GM11168 (cell line): ENCODE measurements around the gene MTMR2.
"Not testable (repeated sequence)": the region's sequence is repeated elsewhere in the genome, so short reads cannot be mapped to it uniquely, and the experiment has no call there.

Experiments used
- in situ Hi-C: fragments of 300-500 bp; cut with MboI; formaldehyde crosslinking; loops from one replicate; pipeline ENCODE4 v1.12.0; 2022; ENCODE audit warnings: low sequenced_read_pairs; ENCODE audit not compliant: unreplicated experiment

MTMR2 gene

DNA sequence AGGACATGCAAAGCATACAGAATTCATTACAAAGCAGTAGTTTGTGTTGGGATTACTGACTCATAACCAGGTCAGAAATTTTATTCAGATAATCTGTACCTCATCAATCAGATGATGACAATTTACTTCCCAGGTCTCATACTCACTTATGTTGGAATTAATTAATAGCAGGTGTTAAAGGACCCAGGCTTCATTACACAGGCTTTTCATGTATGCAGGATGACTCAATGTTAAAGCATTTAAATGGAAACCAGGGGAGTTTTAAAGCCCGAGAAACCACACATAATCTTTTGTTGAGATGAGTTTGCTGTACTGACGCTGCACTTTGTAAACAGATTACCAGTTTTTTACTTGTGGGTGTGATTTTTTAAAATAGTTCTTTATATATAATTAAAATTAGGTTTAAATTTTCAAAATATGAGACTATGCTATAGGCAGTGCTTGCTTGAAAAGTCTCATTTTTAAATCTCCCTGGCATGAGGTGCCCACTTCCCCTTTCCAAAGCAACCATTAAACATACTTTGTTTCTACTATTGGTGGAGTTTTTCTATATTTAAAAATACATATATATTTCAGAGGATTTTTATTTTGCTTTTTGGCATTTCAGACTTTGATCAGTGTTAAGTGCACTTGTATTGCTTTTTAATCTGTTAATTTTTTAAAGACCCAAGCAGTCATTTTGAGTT lies 92.6 kb downstream of the MTMR2 start:
- in situ Hi-C loops = loop anchor here (25.0 kb wide), 1 partner anchor 556 kb away; the partner anchor contains the start of genes CCDC82 and JRKL

DNA sequence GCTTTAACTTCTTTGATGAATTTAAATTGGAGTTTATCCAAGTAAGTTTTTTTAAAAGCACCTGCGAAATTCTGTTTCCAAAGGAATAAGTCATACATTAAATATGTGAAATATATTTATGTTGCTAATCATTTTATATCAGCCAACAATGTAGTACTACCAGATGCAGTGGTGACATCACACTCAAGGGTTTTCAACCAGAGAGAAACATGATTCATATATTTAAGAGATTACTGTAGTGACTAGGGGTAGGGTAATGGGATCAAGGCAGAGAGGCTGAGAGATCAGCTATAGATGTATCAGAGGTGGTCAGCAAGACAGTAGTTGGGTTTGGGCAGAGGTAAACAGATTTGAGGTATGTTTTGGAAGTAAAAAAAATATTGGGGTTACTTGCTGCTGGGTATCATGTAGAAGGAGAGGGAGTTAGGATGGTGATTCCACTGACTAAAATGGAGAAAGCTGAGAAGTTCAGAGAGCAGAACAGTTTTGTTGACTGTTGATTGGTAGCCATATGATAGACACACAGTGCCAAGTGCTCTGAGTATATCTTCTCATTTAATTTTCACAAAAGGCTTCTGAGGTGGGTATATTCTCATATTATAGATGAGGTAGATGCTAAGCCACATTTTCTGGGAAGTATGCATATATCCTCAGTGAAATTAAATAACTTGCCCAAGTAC lies 94.2 kb downstream of the MTMR2 start:
- in situ Hi-C loops = loop anchor here (25.0 kb wide), 1 partner anchor 558 kb away; the partner anchor contains the start of genes CCDC82 and JRKL

DNA sequence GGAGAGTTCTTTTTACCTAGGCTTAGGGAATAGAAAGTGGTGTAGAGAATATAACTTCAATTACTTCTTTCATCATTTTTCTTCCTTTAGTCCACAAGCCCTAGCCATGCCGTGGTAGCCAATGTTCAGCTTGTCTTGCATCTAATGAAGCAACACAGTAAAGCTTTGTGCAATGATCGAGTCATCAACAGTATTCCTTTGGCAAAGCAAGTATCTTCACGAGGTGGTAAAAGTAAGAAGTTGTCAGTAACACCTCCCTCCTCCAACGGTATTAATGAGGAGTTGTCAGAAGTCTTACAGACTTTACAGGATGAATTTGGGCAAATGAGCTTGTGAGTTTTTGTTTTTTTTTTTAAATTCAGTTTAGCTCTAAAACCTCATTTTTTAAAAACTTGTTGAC lies 96.2 kb downstream of the MTMR2 start:
- in situ Hi-C loops = loop anchor here (25.0 kb wide), 1 partner anchor 560 kb away; the partner anchor contains the start of genes CCDC82 and JRKL

DNA sequence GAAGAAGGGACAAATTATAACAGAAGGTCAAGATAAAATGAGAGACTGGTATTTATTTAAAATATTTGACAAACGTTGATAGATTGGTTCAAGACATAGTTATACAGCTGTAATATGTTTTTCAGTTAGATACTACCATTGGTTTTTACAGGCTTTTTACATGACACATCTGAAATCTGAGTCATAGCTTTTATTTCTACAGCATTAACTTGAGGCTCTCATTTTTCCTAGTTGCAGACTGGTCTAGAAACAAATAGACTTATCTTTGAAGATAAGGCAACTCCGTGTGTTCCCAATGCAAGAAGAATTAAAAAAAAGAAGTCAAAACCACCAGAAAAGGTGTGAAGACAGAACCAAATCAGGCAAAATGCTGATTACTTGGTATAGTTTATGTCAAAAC lies 102.3 kb downstream of the MTMR2 start:
- in situ Hi-C loops = no loop called here

DNA sequence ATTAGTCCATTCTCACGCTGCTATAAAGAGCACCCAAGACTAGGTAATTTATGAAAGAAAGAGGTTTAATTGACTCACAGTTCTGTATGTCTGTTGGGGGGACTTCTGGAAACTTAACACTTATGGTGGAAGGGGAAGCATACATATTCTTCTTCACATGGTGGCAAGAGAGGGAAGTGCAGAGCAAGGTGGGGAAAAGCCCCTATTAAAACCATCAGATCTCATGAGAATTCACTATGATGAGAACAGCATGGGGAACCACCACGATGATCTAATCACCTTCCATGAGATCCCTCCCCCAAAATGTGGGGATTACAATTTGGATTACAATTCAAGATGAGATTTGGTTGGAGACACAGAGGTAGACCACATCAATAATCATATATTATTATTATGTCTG lies 107.9 kb downstream of the MTMR2 start:
- in situ Hi-C loops = no loop called here

DNA sequence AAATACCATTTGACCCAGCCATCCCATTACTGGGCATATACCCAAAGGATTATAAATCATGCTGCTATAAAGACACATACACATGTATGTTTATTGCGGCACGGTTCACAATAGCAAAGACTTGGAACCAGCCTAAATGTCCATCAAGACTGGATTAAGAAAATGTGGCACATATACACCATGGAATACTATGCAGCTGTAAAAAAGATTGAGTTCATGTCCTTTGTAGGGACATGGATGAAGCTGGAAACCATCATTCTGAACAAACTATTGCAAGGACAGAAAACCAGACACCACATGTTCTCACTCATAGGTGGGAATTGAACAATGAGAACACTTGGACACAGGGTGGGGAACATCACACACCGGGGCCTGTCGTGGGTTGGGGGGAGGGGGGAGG lies 112.9 kb downstream of the MTMR2 start:
- in situ Hi-C loops = not testable (repeated sequence)

DNA sequence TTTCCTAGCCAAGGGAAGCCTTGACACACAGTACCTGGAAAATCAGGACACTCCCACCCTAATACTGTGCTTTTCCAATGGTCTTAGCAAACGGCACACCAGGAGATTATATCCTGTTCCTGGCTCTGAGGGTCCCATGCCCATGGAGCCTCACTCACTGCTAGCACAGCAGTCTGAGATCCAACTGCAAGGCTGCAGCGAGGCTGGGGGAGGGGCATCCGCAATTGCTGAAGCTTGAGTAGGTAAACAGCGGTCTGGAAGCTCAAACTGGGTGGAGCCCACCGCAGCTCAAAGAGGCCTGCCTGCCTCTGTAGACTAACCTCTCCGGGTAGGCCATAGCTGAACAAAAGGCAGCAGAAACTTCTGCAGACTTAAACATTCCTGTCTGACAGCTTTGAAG lies 117.4 kb downstream of the MTMR2 start:
- in situ Hi-C loops = not testable (repeated sequence)

DNA sequence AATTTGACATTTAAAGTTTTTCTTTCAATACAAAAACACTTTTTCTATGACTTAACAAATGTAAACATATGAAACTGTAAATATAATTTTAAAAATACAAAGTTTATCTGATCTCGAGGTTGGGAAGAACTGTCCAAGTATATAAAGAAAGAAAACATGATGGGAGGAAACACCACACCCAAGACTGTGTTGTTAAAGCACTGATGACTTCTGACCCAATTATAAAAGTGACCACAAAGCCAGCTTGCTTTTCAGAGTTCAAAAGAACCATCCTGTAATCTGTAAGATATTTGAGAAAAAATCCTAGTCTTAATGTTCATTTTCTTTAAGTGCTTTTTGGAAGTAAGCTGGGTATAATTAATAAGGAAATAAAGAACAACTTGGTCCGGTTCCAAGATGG lies 118.0 kb downstream of the MTMR2 start:
- in situ Hi-C loops = no loop called here

DNA sequence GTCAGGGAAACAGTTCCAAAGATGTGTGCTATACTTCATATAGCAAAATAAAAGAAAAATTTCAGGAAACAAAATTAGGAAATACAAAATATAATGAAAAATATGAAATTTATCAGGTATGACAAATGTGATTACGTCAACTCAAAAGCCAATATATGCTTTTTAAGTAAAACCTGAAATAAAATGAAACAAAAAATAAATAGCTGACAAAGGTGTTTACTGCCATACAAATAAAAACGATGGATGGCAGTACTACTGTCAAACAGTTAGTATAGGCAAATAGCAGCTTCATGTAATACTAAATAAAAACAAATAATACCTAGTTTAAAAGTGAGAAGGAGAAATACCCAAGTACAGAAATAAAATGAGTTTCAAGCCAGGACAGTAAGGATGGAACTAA lies 119.9 kb downstream of the MTMR2 start:
- in situ Hi-C loops = no loop called here

DNA sequence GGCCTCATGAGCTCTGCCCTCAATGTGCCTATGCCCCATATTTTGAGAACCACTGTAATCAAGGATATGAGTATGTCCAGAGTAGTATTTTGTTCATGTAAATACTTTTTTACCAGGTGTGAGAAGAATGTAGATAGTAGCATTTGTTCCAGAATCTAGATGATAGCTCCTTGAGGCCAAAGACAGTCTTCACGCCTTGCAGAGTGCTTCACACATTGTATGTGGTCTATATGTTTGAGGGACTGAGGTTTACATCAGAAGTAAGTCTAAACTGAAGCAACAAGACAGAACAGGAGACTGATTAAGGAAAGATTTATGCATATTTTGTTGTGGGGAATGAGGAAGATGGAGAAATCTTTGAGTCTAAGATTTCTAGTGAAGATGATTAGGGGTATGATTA lies 121.1 kb downstream of the MTMR2 start:
- in situ Hi-C loops = no loop called here

DNA sequence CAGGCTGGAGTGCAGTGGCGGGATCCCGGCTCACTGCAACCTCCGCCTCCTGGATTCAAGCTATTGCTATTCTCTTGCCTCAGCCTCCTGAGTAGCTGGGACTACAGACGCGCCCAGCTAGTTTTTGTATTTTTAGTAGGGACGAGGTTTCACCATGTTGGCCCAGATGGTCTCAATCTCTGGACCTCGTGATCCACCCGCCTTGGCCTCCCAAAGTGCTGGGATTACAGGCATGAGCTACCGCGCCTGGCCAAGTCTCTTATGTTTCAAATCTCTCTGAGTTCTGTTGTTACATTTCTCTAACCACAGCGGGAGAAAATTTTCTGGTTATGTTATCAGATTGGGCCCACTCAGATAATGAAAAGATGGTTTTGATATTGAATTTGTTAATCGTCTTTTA lies 123.5 kb downstream of the MTMR2 start:
- in situ Hi-C loops = no loop called here

DNA sequence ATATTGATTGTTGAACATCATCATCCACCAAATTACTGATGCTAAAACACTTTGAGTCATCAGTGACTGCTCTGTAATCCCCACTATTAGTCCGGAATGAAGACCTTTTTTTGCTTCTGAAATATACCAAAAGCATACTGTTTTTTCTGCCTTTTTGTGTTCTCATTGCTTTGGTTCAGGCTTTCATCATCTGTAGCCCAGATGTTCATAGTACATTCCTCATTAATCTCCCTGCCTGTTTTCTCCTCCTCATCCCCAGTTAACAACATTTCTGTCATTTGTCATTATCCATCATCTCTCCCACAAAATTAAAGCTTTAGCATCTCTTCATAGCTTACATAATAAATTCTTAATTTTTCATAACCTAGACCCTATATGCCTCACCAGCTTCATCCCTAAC lies 124.4 kb downstream of the MTMR2 start:
- in situ Hi-C loops = no loop called here

DNA sequence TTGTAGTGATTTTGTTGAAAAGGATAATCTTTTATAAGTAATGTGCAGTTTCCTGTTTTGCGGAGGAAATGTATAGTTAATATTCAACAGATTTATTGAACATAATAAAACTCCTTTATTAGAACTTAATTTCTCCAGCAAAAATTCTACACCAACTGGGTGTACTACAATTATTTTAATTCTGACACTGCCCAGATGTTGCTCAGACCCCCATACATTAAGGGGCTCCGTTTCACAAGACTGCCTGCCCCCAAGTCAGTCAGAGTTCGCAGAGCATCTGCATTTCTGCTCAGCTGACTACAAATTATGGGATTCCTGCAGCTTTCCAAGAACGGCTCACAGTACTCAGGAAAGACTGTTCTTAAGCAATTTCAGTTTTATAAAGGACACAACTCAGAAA lies 127.4 kb downstream of the MTMR2 start:
- in situ Hi-C loops = no loop called here

DNA sequence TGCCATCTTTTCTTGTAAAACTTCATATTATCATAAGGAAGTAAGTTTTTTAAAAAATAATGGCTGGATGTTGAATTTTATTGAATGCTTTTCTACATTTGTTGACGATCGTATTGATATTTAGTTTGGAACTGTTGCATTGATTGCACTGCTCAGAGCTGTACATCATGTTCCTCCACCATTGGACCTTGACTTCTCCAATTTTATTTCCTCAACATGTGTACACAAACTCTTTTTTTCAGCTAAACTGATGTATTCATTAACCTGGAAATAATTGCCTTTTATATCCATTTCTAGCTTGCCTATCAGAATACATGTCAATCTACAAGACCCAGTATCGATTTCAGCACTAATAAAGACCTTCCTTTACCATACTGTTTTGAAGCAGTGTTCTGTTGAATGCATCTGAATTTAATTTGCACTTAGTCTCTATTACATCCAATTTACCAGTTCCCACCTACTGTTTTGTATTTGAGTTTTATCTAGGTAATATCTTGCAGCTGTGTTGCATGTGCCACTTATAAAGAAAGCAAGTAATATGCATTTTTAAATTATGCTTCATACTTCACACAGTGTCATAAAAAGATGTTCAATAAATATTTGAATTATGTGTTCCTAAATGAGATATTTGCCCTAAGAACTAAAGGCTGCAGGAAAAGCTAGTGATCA lies 128.1 kb downstream of the MTMR2 start:
- in situ Hi-C loops = no loop called here

DNA sequence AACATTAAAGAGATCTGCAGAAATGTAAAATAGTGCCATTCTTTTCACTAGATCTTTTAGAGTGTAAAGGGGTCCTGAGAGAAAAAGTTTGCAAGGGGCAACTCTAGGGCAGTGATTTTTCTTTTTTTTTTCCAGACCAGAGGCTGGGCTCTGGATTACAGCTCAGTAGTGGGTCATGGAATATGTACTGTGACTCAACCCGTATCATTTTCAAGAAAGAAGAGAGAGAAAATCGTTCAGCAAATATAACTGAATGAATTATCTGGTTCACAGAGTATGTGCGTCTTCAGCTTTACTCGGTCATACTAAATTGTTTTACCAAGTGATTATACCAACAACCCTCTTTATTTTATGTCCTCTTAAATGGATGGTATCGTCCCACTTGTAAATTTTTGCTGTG lies 129.8 kb downstream of the MTMR2 start:
- in situ Hi-C loops = no loop called here

DNA sequence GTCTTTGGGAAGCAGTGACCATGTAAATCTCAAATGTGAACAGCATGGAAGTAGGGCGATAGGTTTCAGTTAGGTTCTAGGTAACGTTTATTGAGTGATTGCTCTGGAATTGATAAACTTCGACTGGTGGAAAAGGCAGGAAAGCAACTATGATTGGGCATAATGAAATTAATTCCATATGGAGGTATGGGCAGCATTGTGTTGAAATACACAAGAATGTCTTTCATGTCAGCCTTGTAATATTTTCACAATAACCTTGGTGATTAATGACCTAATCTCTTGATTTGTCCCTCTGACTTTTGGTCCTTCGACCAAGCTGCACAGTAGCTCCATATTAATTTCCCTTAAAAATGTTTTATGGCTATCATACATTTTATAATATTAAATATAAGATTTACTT lies 130.8 kb downstream of the MTMR2 start:
- in situ Hi-C loops = no loop called here

DNA sequence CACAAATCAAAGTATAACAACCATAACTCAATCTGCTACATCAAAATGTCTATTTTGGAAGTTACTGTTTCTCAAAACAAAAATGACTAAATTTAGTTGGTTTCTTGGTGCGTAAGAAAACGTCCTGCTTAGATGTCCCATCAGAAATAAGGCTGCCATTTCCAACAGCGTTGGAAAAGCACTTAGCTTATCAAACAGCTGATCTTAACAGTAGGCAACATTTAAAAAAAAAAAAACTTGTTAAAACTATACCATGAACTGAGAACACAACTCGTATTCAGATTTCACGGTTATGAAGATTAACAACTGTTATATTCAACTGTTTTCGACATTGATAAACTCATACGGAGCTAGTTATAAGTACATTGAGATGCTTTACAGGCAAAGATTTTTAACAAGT lies 131.2 kb downstream of the MTMR2 start:
- in situ Hi-C loops = no loop called here

DNA sequence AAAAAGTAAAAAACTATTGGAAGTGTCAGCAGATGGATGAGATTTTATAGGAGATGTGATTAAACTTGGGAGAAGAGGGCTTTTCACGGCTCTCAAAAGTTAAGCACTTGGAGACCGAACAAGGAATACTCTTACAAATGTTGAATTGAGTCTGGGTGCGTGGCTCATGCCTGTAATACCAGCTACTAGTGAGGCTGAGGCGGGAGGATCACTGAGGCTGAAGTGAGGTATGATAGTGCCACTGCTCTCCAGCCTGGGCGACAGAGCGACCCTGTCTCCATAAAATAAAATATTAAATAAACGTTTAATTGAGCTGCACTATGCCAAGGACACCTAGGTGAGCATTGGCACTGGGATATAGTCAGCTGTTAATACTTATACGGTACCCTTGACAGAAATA lies 131.7 kb downstream of the MTMR2 start:
- in situ Hi-C loops = no loop called here

DNA sequence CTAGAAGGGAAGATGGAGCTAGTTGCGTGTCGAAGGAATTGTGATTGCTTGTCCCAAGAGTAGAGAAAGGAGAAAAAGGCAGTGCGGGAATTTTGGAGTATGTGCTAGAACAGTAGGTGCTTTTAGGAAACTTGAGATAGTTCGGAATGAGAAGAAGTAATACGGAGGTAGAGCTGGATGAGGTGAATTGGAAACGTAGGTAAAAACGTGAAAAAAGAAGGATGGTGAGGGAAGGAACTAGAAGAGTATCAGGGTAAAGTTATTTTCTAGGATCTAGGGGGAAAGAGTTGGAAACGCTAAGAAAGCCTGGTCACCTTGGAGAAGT lies 132.2 kb downstream of the MTMR2 start:
- in situ Hi-C loops = no loop called here

DNA sequence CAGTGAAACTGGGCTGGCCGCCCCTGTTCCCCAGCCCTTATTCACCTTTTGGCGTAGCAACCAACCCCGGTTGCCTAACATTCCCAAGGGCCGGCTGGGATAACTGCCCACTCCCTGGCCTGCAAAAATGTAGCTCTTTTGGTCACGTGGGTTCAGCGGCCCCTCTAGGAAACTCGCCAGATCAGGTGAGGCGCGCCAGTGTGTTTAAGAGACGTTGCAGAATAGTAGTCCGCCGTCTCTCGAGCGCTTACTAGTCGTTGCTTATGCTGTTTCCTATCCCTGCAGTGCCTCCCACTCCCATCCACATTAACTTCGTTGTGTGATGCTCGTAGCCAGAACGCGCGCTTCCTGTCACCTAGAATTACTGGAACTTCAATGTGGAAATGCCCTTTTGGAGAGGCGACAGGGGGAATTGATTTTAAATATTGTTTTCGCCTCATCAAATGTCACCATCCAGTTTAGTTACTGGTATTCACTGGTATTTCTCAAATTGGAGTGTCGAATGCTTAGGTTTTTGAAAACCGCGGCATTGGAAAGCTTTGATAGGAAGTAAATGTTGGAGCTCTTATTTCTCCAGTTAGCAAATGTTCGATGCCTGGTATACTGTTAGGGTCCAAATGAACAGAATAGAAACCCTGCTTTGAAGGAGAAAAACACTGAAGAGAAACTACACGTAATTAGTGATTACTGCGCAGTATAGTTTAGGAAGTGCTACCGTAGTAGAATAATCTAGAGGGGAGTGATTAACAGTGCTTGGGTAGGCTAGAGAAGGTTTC lies 132.8 kb downstream of the MTMR2 start:
- in situ Hi-C loops = no loop called here
